ENCODE results near the gene FAM187B. TPM values are rescaled to one million over a fixed set of nuclear protein-coding genes. Genes with fewer than 3 reads are reported as not detected.

FAM187B gene
- total and polyA plus RNA-seq, 2 experiments from 2014 or later, result 0.23 TPM; not detected in 1

GRCh38 chr19:35209646-35210045 is 18.9 kb downstream of the FAM187B start:
- Histone ChIP-seq H2AFZ (no peak overlapping the region), H3K36me3 (ENCODE audit: insufficient read depth) (no peaks in the 10 kb centered on the region), H3F3A (replicated peaks; ENCODE audit: low read depth) (peaks cover 4% of the 10 kb centered on the region; the same call in 1 of the 2 replicates), H3K27ac (ENCODE audit: low read depth) (0 out of 2 replicates have a peak overlapping the region, but pooled peaks have one; percentile 10), H3K27me3 (ENCODE audit: insufficient read depth) (no peaks in the 10 kb centered on the region), H3K4me1 (ENCODE audit: insufficient read depth) (peaks cover 10% of the 10 kb centered on the region), H3K79me2 (replicated peaks; ENCODE audit: insufficient read depth) (no peaks in the 10 kb centered on the region), H3K9me2 (ENCODE audit: insufficient read depth) (peaks cover 5% of the 10 kb centered on the region; the same call in 1 of the 2 replicates), H4K20me1 (replicated peaks; ENCODE audit: insufficient read depth) (no peaks in the 10 kb centered on the region), H3K4me3 (no peak overlapping the region), H3K4me2 (no peak overlapping the region)
- no peak for ATAC-seq
- DNase-seq (ENCODE audit: low spot score), result no peak
- Mint-ChIP-seq H3K27me3 (ENCODE audit: insufficient read depth, low read depth, poor library complexity) (peaks cover 8% of the 10 kb centered on the region), H3K27ac (no peak overlapping the region), H3K9me3 (no peaks in the 10 kb centered on the region; the same call in 2 of the 3 replicates), H3K4me3 (no peak overlapping the region), H3K36me3 (ENCODE audit: low read depth) (no peaks in the 10 kb centered on the region), H3K4me1 (peaks cover 15% of the 10 kb centered on the region)
- TF ChIP-seq CTCF (conservative IDR thresholded peaks at IDR 0.05; ENCODE audit: low read depth in 2 of 2) (no peak), STAT1 (IDR thresholded peaks at IDR 0.05; ENCODE audit: unreplicated experiment) (no peak), JUNB (IDR thresholded peaks at IDR 0.05; ENCODE audit: unreplicated experiment) (no peak), POLR2AphosphoS5 (IDR thresholded peaks at IDR 0.05; ENCODE audit: low read depth) (no peak), EZH2phosphoT487 (IDR thresholded peaks at IDR 0.05; ENCODE audit: unreplicated experiment) (no peak), EZH2 (IDR thresholded peaks at IDR 0.05; ENCODE audit: low read depth, unreplicated experiment) (no peak), NANOG (IDR thresholded peaks at IDR 0.05; ENCODE audit: borderline replicate concordance) (no peak), ZNF331 (CRISPR knock-in tag; IDR thresholded peaks at IDR 0.05; ENCODE audit: low read depth) (no peak), ZNF114 (CRISPR knock-in tag; IDR thresholded peaks at IDR 0.05) (no peak), ETS1 (IDR thresholded peaks at IDR 0.05) (no peak), ZNF462 (CRISPR knock-in tag; IDR thresholded peaks at IDR 0.05) (no peak), CREB1 (CRISPR knock-in tag; IDR thresholded peaks at IDR 0.05; ENCODE audit: low read depth) (no peak)
- TF ChIP-seq, protein P1, sequence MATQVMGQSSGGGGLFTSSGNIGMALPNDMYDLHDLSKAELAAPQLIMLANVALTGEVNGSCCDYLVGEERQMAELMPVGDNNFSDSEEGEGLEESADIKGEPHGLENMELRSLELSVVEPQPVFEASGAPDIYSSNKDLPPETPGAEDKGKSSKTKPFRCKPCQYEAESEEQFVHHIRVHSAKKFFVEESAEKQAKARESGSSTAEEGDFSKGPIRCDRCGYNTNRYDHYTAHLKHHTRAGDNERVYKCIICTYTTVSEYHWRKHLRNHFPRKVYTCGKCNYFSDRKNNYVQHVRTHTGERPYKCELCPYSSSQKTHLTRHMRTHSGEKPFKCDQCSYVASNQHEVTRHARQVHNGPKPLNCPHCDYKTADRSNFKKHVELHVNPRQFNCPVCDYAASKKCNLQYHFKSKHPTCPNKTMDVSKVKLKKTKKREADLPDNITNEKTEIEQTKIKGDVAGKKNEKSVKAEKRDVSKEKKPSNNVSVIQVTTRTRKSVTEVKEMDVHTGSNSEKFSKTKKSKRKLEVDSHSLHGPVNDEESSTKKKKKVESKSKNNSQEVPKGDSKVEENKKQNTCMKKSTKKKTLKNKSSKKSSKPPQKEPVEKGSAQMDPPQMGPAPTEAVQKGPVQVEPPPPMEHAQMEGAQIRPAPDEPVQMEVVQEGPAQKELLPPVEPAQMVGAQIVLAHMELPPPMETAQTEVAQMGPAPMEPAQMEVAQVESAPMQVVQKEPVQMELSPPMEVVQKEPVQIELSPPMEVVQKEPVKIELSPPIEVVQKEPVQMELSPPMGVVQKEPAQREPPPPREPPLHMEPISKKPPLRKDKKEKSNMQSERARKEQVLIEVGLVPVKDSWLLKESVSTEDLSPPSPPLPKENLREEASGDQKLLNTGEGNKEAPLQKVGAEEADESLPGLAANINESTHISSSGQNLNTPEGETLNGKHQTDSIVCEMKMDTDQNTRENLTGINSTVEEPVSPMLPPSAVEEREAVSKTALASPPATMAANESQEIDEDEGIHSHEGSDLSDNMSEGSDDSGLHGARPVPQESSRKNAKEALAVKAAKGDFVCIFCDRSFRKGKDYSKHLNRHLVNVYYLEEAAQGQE (IDR thresholded peaks at IDR 0.05; ENCODE audit: unreplicated experiment), result no peak
